Measurements from ENCODE around the gene ST3GAL3.

ST3GAL3 gene

GRCh38 chr1:43921022-43921421 is 213.7 kb downstream of the ST3GAL3 start:
- no peak for DNase-seq

DNA sequence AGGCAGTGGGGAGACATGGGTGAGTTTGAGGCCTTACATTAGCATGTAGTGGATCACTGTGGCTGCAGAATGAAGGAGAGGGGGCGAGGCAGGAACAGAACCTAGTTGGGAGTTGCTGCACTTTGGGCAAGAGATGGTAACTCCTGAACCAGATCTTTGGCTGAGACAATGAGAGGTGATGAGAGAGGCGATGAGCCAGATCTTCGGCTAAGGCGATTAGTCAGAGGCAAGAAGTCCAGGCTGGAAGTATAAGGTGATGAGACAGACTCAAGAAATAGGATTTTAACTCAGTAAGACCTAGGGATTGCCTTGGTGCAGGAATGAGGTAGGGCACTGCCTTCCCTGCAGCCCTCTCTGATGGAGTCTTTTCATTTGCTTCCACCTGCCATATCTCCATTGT is 217.2 kb downstream of the ST3GAL3 start:
- DNase-seq, result no peak

DNA sequence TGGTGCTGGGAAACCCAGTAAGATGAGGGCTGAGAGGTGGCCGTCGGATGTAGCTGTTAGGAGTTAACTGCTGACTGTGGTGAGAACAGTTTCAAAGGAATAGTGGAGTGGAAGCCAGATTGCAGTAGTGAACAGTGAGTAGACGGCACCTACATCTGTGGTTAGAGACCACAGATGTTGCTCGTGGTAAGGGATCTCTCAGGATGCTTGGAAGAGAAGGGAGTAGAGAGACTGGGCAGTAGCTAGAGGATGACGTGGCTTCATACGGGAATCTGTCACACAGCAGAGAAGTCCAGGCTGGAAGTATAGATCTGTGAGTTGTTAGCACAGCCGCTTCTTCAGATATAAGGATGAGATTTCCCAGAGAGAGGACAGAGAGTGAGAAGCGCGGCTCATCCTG is 218.5 kb downstream of the ST3GAL3 start:
- DNase-seq, result no peak

DNA sequence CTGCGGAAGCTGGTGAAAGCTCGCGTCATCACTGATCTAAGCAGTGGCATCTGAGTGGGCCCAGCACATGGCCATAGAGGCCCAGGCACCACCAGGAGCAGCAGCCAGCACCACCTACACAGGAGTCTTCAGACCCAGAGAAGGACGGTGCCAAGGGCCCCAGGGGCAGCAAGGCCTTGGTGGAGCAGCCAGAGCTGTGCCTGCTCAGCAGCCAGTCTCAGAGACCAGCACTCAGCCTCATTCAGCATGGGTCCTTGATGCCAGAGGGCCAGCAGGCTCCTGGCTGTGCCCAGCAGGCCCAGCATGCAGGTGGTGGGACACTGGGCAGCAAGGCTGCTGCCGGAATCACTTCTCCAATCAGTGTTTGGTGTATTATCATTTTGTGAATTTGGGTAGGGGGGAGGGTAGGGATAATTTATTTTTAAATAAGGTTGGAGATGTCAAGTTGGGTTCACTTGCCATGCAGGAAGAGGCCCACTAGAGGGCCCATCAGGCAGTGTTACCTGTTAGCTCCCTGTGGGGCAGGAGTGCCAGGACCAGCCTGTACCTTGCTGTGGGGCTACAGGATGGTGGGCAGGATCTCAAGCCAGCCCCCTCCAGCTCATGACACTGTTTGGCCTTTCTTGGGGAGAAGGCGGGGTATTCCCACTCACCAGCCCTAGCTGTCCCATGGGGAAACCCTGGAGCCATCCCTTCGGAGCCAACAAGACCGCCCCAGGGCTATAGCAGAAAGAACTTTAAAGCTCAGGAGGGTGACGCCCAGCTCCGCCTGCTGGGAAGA is 223.0 kb downstream of the ST3GAL3 start:
- DNase-seq, result peak in 1 of 3 experiments; percentile 9

GRCh38 chr1:43930949-43931275 is 223.6 kb downstream of the ST3GAL3 start:
- no peak for DNase-seq

DNA sequence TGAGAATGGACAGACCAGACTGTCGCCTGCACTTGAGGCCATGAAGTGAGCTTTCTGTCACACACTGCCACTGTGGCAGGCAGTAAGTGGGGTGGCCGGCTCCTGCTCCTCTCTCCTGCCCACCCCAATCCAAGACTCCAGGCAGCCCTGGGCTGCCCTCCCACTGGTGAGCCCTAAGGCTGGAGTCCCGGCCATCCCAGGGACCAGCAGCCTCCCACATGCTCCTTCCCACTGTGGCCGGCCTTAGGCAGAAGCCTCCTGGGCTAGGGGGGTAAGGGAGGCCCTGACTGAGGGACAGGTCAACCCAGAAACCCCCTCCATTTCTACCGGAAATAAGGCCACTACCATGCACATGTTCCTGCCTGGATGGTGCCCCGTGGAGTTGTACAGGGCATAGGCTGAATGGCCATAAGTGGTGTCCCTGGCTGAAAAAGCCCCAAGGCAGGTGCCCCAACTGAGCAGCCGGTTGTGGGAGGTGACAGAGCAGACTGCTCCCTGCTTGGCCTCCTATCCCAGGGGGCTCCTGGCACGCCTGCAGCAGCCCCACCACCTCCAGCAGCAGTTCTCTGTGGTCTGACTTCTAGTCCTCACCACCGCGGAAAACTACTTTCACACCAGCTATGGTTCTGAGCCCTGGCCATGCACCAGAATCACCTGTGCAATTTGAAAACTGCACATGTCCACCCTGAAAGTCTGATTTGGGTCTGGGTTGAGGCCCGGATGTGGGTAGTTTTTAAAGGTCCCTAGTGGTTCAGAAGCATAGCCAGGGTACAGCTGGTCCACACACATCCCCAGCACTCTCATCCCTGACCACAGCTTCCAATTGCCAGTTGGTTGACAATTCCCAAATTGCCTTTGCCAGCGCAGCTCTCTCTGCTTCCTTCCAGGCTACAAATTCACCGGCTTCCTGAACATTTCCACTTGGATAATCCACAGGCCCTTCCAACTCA is 224.7 kb downstream of the ST3GAL3 start:
- DNase-seq, result no peak

- DNase-seq, result peak in 2 of 3 experiments; percentile 57 to 72
Observed at GRCh38 chr1:43932786-43933385, 225.6 kb downstream of the ST3GAL3 start.

DNA sequence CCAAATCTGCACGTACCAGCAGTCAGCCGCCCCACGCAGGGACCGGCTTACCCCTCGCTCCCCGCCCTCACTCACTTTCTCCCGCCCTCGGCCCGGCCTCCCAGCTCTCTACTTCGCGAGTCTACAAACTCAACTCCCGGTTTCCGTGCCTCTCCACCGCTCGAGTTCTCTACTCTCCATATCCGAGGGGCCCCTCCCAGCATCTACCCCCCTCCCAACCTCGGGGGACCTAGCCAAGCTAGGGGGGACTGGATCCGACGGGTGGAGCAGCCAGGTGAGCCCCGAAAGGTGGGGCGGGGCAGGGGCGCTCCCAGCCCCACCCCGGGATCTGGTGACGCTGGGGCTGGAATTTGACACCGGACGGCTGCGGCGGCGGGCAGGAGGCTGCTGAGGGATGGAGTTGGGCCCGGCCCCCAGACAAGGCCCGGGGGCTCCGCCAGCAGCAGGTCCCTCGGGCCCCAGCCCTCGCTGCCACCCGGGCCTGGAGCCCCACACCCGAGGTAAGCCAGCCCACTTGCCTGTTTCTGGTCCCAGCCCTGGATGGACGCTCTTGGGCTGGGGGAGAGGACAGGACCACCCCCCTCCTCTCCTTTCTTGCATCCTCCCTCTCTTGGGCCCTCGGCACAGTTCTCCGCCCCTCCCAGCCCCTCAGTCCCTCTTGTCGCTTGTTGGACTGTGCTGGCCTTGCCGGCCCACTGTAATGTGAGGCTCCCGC is 226.2 kb downstream of the ST3GAL3 start, which contains the start of gene ARTN:
TSS of gene ARTN (plus strand) at position 416 of the 715 bp plus-strand sequence. CDS start 1,856 bp downstream, outside the sequence.
- peak; percentile 33 to 69 (median 59) for DNase-seq

GRCh38 chr1:43934101-43934985 is 227.0 kb downstream of the ST3GAL3 start:
- peak; percentile 42 to 77 (median 59) for DNase-seq

DNA sequence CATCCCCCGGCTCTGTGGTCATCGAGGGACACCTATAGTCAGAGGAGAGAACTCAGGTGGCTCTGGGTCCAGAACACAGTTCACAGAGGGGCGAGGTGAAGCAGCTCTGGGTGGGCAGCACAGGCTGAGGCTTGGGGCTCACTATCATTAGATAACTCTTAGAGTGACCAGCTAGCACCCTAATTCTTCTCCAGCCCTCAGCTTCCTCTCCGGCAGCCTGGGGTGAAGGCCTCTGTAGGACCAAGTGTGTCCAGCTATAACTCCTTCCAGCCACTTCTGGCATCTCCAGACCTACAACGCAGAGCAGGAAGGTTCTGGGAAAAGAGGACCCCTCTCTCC is 227.6 kb downstream of the ST3GAL3 start:
- no peak for DNase-seq

GRCh38 chr1:43935711-43936427 is 228.5 kb downstream of the ST3GAL3 start:
- peak in 2 of 3 experiments; percentile 52 to 57 for DNase-seq

DNA sequence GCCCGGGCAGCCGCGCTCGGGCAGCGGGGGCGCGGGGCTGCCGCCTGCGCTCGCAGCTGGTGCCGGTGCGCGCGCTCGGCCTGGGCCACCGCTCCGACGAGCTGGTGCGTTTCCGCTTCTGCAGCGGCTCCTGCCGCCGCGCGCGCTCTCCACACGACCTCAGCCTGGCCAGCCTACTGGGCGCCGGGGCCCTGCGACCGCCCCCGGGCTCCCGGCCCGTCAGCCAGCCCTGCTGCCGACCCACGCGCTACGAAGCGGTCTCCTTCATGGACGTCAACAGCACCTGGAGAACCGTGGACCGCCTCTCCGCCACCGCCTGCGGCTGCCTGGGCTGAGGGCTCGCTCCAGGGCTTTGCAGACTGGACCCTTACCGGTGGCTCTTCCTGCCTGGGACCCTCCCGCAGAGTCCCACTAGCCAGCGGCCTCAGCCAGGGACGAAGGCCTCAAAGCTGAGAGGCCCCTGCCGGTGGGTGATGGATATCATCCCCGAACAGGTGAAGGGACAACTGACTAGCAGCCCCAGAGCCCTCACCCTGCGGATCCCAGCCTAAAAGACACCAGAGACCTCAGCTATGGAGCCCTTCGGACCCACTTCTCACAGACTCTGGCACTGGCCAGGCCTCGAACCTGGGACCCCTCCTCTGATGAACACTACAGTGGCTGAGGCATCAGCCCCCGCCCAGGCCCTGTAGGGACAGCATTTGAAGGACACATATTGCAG is 229.3 kb downstream of the ST3GAL3 start:
- peak; percentile 14 to 80 (median 79) for DNase-seq

GRCh38 chr1:43937179-43937865 is 230.0 kb downstream of the ST3GAL3 start:
- DNase-seq, result no peak

- DNase-seq, result no peak
Observed at GRCh38 chr1:43938383-43938782, 231.0 kb downstream of the ST3GAL3 start.

- no peak for DNase-seq
Observed at GRCh38 chr1:43938892-43939587, 231.7 kb downstream of the ST3GAL3 start.

GRCh38 chr1:43942411-43942810 is 235.1 kb downstream of the ST3GAL3 start:
- DNase-seq, result no peak

GRCh38 chr1:43944860-43945259 is 237.5 kb downstream of the ST3GAL3 start:
- DNase-seq, result no peak

- no peak for DNase-seq
Observed at GRCh38 chr1:43945674-43946235, 238.4 kb downstream of the ST3GAL3 start.
